ENCODE measurements around the gene COPE.

DNA sequence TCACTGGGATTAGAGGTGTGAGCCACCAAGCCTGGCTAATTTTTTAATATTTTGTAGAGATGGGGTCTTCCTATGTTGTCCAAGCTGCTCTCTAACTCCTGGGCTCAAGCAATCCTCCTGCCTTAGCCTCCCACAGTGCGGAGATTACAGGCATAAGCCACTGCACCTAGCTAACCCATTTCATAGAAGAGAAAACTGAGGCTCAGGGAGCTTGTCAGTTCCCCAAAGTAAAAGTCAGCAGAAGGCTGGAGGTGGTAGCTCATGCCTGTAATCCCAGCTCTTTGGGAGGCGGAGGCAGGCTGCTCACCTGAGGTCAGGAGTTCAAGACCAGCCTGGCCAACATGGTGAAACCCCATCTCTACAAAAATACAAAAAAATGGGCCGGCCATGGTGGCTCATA, 30.7 kb upstream of the COPE start:
- TF ChIP-seq TCF7L2 (IDR thresholded peaks at IDR 0.05; ENCODE audit: low read depth, low read length): no peak
- TF ChIP-seq, protein P1, sequence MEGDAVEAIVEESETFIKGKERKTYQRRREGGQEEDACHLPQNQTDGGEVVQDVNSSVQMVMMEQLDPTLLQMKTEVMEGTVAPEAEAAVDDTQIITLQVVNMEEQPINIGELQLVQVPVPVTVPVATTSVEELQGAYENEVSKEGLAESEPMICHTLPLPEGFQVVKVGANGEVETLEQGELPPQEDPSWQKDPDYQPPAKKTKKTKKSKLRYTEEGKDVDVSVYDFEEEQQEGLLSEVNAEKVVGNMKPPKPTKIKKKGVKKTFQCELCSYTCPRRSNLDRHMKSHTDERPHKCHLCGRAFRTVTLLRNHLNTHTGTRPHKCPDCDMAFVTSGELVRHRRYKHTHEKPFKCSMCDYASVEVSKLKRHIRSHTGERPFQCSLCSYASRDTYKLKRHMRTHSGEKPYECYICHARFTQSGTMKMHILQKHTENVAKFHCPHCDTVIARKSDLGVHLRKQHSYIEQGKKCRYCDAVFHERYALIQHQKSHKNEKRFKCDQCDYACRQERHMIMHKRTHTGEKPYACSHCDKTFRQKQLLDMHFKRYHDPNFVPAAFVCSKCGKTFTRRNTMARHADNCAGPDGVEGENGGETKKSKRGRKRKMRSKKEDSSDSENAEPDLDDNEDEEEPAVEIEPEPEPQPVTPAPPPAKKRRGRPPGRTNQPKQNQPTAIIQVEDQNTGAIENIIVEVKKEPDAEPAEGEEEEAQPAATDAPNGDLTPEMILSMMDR (IDR thresholded peaks at IDR 0.05): no peak

Measured in Panc1 (cell line).